Activated T-cell treated with anti-CD3 and anti-CD28 coated beads, Interleukin-2, amount 50 U/mL, for 4 hours (primary cell): ENCODE data around the gene DIP2A. TPM values are rescaled to one million over a fixed set of nuclear protein-coding genes. Genes with fewer than 3 reads are reported as not detected.
A peak's percentile ranks its signal among the peaks of the same experiment; 100 is the strongest.

Experiments used
- ATAC-seq, 2 donors: fragments of 200-7000 bp; cut with Tn5 transposase; one replicate each; pipeline ENCODE4 v1.10.0; 2021
- DNase-seq: peaks from one replicate; pipeline ENCODE4 v3.0.0-alpha.2; 2020
- H3K27me3 Mint-ChIP-seq: one replicate; pipeline ENCODE4 v1.8.0; 2021; ENCODE audit warnings: low read depth, mixed read lengths
- H3K36me3 Mint-ChIP-seq: one replicate; pipeline ENCODE4 v1.8.0; 2022; ENCODE audit warnings: mixed read lengths; ENCODE audit not compliant: insufficient read depth
- H3K4me1 Mint-ChIP-seq: one replicate; pipeline ENCODE4 v1.8.0; 2021; ENCODE audit warnings: low read depth, mixed read lengths
- H3K4me3 Mint-ChIP-seq: one replicate; pipeline ENCODE4 v1.8.0; 2021; ENCODE audit warnings: mild to moderate bottlenecking, moderate library complexity, mixed read lengths
- H3K9me3 Mint-ChIP-seq: one replicate; pipeline ENCODE4 v1.8.0; 2021; ENCODE audit warnings: mixed read lengths
- total RNA-seq, 3 donors: library from RNA; stranded (reverse); gene quantifications; one replicate each; pipeline ENCODE4 v1.2.1, GENCODE V29; 2021

DIP2A gene
- total RNA-seq, 3 donors from 2014 or later, result 17.8 to 19.5 (median 18.9) TPM

GRCh38 chr21:46421756-46422555, 36.7 kb upstream of the DIP2A start:
- no peaks in the 10 kb centered on the region for H3K27me3 Mint-ChIP-seq
- no peak for ATAC-seq
- H3K9me3 Mint-ChIP-seq, result no peaks in the 10 kb centered on the region
- no peak overlapping the region for H3K4me3 Mint-ChIP-seq
- H3K4me1 Mint-ChIP-seq, result peaks cover 21% of the 10 kb centered on the region
- no peak for DNase-seq
- H3K36me3 Mint-ChIP-seq, result peaks cover 9% of the 10 kb centered on the region

GRCh38 chr21:46422636-46423241, 36.0 kb upstream of the DIP2A start:
- ATAC-seq, result no peak
- Mint-ChIP-seq H3K36me3 (peaks cover 9% of the 10 kb centered on the region), H3K27me3 (no peaks in the 10 kb centered on the region), H3K9me3 (no peaks in the 10 kb centered on the region), H3K4me3 (no peak overlapping the region), H3K4me1 (peaks cover 21% of the 10 kb centered on the region)
- no peak for DNase-seq

GRCh38 chr21:46423546-46424038, 35.1 kb upstream of the DIP2A start:
- Mint-ChIP-seq H3K9me3 (no peaks in the 10 kb centered on the region), H3K36me3 (peaks cover 9% of the 10 kb centered on the region), H3K27me3 (no peaks in the 10 kb centered on the region), H3K4me1 (peaks cover 21% of the 10 kb centered on the region), H3K4me3 (peak overlapping the region; percentile 17)
- DNase-seq (no peak), ATAC-seq (no peak)

DNA sequence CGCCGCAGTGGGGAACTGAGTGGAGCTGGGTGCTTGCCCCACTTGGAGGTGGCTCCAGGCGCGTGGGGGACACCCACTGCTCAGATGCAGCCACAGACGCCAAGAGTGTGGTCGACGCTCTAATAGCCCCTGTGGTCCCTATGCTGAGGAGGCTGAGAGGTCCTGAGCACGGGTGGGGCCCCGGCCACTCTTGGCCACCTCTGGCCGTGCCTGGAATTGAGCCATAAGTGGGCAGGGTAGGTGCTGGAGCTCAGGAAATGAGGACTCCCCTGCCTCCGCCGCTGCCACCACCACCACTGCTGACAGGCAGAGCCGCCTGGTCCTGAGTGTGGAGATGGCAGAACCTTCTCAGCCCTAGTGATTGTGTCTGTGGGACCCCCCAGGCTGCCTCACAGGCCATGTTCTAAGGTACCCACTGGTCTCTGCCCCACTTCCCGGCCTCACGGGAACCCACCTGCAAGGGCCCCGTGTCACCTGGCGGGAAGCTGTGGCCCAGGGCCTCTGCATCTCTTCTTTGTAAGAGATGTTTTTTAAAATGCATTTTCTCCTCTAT, 34.6 kb upstream of the DIP2A start:
- Mint-ChIP-seq H3K27me3 (no peaks in the 10 kb centered on the region), H3K36me3 (peaks cover 5% of the 10 kb centered on the region), H3K9me3 (no peaks in the 10 kb centered on the region), H3K4me3 (peak overlapping the region; percentile 17), H3K4me1 (peaks cover 21% of the 10 kb centered on the region)
- ATAC-seq (peak; percentile 23 to 38), DNase-seq (no peak)

- Mint-ChIP-seq H3K9me3 (no peaks in the 10 kb centered on the region), H3K36me3 (peaks cover 5% of the 10 kb centered on the region), H3K4me1 (peaks cover 21% of the 10 kb centered on the region), H3K27me3 (no peaks in the 10 kb centered on the region), H3K4me3 (peak overlapping the region; percentile 59)
- no peak for DNase-seq
- ATAC-seq, result peak; percentile 32 to 47
Observed at GRCh38 chr21:46424621-46425020, 34.1 kb upstream of the DIP2A start.

DNA sequence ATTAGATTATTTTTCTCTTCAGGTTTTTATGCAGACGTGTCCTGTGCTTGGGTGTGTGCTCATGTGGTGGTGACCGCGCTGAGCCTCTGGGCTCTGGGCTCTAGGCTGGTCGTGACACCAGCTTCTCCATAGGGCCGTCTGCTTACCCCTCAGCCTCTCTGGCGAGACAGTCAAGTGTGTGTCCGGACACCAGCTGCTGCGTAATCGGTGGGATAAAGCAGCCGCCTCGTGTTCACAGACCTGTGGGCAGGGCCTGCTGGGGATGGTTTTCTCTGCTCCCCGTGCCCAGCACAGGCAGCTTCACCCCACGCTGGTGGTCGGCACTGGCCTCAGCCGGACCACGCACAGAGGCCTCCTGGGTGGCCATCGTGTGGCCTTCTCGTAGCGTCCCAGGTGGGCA, 33.6 kb upstream of the DIP2A start:
- ATAC-seq, result peak; percentile 8 to 15
- H3K4me1 Mint-ChIP-seq, result peaks cover 21% of the 10 kb centered on the region
- H3K27me3 Mint-ChIP-seq, result no peaks in the 10 kb centered on the region
- H3K4me3 Mint-ChIP-seq, result peak overlapping the region; percentile 59
- no peaks in the 10 kb centered on the region for H3K9me3 Mint-ChIP-seq
- peaks cover 6% of the 10 kb centered on the region for H3K36me3 Mint-ChIP-seq
- DNase-seq, result no peak

GRCh38 chr21:46425571-46425970, 33.1 kb upstream of the DIP2A start:
- DNase-seq (peak; percentile 28), ATAC-seq (peak; percentile 70 to 80)
- H3K4me3 Mint-ChIP-seq, result peak overlapping the region; percentile 59
- H3K27me3 Mint-ChIP-seq, result no peaks in the 10 kb centered on the region
- H3K36me3 Mint-ChIP-seq, result peaks cover 5% of the 10 kb centered on the region
- H3K9me3 Mint-ChIP-seq, result no peaks in the 10 kb centered on the region
- H3K4me1 Mint-ChIP-seq, result peaks cover 21% of the 10 kb centered on the region

- Mint-ChIP-seq H3K36me3 (peaks cover 10% of the 10 kb centered on the region), H3K4me1 (peaks cover 21% of the 10 kb centered on the region), H3K9me3 (no peaks in the 10 kb centered on the region), H3K4me3 (no peak overlapping the region), H3K27me3 (no peaks in the 10 kb centered on the region)
- no peak for DNase-seq
- ATAC-seq, result no peak
Observed at GRCh38 chr21:46426313-46427046, 32.2 kb upstream of the DIP2A start.

DNA sequence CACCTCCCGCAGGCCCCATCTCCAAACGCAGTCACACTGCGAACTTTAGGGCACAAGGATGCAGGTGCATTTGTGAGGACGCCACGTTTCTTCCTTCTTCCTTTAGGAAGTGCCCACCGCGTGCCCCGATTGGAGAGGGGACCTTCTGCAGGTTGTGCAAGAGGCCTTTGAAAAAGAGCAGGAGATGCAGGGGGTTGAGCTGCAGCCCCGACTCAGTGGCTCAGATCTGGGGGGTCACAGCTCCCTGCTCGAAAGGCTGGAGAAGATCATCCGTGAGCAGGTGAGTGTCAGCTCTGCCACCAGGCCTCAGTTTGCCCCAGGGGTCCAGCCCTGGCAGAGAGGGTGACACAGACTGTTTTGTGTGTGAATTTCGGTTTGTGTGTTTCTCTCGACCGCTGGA, 31.2 kb upstream of the DIP2A start:
- H3K4me3 Mint-ChIP-seq, result no peak overlapping the region
- ATAC-seq (no peak), DNase-seq (no peak)
- peaks cover 15% of the 10 kb centered on the region for H3K36me3 Mint-ChIP-seq
- no peaks in the 10 kb centered on the region for H3K27me3 Mint-ChIP-seq
- H3K4me1 Mint-ChIP-seq, result peaks cover 21% of the 10 kb centered on the region
- no peaks in the 10 kb centered on the region for H3K9me3 Mint-ChIP-seq

DNA sequence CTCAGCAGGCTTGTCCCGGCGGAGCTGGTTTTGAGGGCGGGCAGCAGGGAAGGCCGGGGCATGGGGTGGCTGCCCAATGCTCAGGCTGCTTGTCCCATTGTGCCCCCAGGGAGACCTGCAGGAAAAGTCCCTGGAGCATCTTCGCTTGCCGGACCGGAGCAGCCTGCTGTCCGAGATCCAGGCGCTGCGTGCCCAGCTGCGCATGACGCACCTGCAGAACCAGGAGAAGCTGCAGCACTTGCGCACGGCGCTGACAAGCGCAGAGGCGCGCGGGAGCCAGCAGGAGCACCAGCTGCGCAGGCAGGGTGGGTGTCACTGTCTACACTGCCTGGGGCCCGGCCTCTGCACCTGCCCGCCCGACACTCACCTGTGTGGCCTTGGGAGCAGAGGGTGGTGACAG, 30.4 kb upstream of the DIP2A start:
- DNase-seq (no peak), ATAC-seq (no peak)
- peaks cover 18% of the 10 kb centered on the region for H3K4me1 Mint-ChIP-seq
- no peaks in the 10 kb centered on the region for H3K9me3 Mint-ChIP-seq
- H3K27me3 Mint-ChIP-seq, result no peaks in the 10 kb centered on the region
- no peak overlapping the region for H3K4me3 Mint-ChIP-seq
- H3K36me3 Mint-ChIP-seq, result peaks cover 15% of the 10 kb centered on the region

DNA sequence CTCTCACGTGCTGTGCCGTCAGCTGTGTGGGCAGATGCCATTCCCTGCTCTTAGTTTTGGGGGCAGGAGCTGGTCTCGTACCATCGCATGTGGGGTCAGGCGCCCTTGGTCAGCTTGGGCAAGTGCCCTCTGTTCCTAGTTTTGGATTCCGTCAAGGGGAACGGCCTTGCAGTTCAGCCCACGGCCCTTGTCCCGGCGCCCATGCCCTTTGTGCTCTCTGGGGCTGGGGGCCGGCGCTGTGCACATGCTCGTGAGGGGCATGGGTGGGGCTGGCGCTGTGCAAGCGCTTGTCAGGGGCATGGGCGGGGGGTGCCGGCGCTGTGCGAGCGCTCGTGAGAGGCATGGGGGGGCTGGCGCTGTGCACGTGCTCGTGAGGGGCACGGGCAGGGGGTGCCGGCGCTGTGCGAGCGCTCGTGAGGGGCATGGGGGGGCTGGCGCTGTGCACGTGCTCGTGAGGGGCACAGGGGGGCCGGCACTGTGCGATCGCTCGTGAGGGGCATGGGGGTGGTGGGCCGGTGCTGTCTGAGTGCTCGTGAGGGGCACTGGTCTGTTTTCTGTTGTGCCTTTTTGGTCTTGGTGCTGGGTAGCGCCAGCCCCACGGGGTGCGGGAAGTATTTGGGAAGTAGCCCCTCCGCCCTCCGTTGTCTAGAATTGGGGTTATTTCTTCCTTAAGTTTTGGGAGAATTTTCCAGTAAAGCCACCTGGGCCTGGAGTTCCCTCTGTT, 29.5 kb upstream of the DIP2A start:
- Mint-ChIP-seq H3K9me3 (no peaks in the 10 kb centered on the region), H3K4me1 (peaks cover 13% of the 10 kb centered on the region), H3K27me3 (no peaks in the 10 kb centered on the region), H3K36me3 (peaks cover 15% of the 10 kb centered on the region), H3K4me3 (no peak overlapping the region)
- ATAC-seq, result no peak
- DNase-seq, result no peak

DNA sequence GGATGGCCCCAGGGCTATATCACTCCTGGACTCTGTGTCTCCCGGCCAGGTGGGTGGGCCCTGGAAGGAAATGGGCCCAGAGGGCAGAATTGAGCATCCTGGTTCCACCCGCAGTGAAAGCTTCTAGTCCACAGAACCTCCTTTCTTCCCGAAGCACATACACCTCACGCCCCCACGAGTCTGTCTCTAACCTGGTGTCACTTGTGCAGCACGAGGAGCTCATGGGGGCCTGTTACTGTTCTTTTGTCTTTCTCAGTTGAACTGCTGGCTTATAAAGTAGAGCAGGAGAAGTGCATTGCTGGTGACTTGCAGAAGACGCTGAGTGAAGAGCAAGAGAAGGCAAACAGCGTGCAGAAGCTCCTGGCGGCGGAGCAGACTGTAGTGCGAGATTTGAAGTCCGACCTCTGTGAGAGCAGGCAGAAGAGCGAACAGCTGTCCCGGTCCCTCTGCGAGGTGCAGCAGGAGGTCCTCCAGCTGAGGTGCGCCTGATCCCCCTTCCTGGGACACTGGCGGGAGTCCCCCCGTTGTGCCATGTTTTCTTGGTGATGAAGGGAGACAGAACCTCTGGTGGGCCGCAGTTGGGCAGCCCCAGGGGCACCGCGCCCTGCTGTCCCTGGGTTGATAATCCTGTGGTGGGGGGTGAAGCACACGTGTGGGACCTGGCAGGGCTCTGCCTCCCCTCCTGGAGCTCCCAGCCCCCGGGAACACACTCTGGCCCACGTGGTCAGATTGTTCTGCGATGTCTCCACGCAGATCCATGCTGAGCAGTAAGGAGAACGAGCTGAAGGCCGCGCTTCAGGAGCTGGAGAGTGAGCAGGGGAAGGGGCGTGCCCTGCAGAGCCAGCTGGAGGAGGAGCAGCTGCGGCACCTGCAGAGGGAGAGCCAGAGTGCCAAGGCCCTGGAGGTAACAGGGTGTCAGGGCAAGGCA, 28.7 kb upstream of the DIP2A start:
- H3K4me3 Mint-ChIP-seq, result no peak overlapping the region

DNA sequence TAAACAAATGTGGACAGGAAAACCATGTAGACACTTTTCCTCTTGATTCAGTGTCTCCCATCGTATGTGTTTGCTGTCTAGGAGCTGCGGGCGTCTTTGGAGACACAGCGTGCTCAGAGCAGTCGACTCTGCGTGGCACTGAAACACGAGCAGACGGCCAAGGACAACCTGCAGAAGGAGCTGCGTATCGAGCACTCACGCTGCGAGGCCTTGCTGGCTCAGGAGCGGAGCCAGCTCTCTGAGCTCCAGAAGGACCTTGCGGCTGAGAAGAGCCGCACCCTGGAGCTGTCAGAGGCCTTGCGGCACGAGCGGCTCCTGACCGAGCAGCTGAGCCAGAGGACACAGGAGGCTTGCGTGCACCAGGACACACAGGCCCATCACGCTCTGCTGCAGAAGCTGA, 27.2 kb upstream of the DIP2A start:
- peaks cover 18% of the 10 kb centered on the region for H3K36me3 Mint-ChIP-seq
- no peaks in the 10 kb centered on the region for H3K9me3 Mint-ChIP-seq
- H3K4me3 Mint-ChIP-seq, result no peak overlapping the region
- DNase-seq (no peak), ATAC-seq (no peak)
- no peaks in the 10 kb centered on the region for H3K4me1 Mint-ChIP-seq
- no peaks in the 10 kb centered on the region for H3K27me3 Mint-ChIP-seq

More for the DNA sequence above, 28.7 kb upstream of the DIP2A start:
- ATAC-seq, result no peak
- peaks cover 7% of the 10 kb centered on the region for H3K4me1 Mint-ChIP-seq
- no peaks in the 10 kb centered on the region for H3K9me3 Mint-ChIP-seq
- H3K27me3 Mint-ChIP-seq, result no peaks in the 10 kb centered on the region
- DNase-seq, result no peak
- H3K36me3 Mint-ChIP-seq, result peaks cover 18% of the 10 kb centered on the region
